ENCODE measurements around the gene IGFBP6.

DNA sequence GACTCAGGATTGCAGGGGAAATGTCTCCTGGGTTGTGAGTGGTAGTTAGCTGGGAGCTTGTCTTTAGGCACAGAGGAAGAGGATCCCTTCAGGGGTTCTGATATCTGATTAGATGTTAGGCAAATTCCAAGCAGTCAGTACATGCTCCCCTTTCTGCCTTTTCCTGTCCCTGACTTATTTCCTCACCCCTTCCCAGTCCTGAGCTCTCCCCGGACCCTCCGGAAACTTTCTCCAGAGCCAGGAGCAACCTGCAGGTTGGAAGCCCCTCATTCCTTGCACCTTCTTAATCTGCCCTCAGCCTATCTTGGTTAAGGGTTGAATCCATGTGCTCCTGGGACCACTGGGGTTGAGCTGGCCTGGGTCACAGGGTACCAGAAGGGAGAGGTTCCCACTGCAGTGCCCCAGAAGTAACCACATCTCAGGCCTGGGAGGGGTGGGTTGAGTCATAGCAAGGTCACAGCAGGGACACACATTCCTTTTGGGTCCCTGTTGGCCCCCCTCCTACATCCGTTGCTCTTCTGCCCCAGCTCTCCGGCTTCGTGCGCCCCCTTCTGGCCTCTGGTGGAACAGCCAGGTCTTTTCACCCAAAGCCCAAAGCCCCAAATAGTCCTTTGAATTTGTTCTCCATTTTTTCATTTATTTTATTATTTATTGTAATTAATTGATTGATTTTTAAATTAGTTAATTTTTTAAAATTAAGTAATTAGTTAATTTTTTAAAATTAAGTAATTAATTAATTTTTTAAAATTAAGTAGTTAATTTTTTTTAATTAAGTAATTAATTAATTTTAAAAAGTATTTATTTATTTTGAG is 1.8 kb downstream of the IGFBP6 start:
- TF ChIP-seq, protein P1, sequence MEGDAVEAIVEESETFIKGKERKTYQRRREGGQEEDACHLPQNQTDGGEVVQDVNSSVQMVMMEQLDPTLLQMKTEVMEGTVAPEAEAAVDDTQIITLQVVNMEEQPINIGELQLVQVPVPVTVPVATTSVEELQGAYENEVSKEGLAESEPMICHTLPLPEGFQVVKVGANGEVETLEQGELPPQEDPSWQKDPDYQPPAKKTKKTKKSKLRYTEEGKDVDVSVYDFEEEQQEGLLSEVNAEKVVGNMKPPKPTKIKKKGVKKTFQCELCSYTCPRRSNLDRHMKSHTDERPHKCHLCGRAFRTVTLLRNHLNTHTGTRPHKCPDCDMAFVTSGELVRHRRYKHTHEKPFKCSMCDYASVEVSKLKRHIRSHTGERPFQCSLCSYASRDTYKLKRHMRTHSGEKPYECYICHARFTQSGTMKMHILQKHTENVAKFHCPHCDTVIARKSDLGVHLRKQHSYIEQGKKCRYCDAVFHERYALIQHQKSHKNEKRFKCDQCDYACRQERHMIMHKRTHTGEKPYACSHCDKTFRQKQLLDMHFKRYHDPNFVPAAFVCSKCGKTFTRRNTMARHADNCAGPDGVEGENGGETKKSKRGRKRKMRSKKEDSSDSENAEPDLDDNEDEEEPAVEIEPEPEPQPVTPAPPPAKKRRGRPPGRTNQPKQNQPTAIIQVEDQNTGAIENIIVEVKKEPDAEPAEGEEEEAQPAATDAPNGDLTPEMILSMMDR (conservative IDR thresholded peaks at IDR 0.05; ENCODE audit: low read depth, low read length) = peak; percentile 93
- no peak for TF ChIP-seq EZH2 (IDR thresholded peaks at IDR 0.05; ENCODE audit: borderline replicate concordance, low read depth, low read length, poor library complexity, severe bottlenecking)

Measured in A673 (cell line).